HG03460 (cell line): Measurements from ENCODE around the gene SRPK3.
"Not testable (repeated sequence)": the region's sequence is repeated elsewhere in the genome, so short reads cannot be mapped to it uniquely, and the experiment has no call there.

ENCODE experiments used
- ATAC-seq: cut with Tn5 transposase; IDR thresholded peaks from one replicate; pipeline ENCODE4 v1.9.1; 2021; ENCODE audit not compliant: unreplicated experiment

SRPK3 gene

GRCh38 chrX:153744210-153745066, 36.4 kb upstream of the SRPK3 start:
- no peak for ATAC-seq

- ATAC-seq = not testable (repeated sequence)
These were observed 35.8 kb upstream of the SRPK3 start for GRCh38 chrX:153745067-153745433.

GRCh38 chrX:153746359-153746758, 34.5 kb upstream of the SRPK3 start:
- ATAC-seq = no peak

GRCh38 chrX:153746991-153747390, 33.9 kb upstream of the SRPK3 start:
- ATAC-seq = not testable (repeated sequence)

GRCh38 chrX:153749017-153749416, 31.8 kb upstream of the SRPK3 start:
- not testable (repeated sequence) for ATAC-seq

GRCh38 chrX:153750127-153750774, 30.6 kb upstream of the SRPK3 start:
- no peak for ATAC-seq

GRCh38 chrX:153755136-153755535, 25.7 kb upstream of the SRPK3 start:
- ATAC-seq = no peak

GRCh38 chrX:153761863-153762262, 19.0 kb upstream of the SRPK3 start:
- ATAC-seq = no peak

- ATAC-seq = no peak
These were observed 18.1 kb upstream of the SRPK3 start for GRCh38 chrX:153762626-153763173.

GRCh38 chrX:153763298-153763932, 17.4 kb upstream of the SRPK3 start:
- no peak for ATAC-seq

GRCh38 chrX:153763989-153764755, 16.7 kb upstream of the SRPK3 start, which contains the start of gene PLXNB3:
TSS of gene PLXNB3 (plus strand) at chrX:153764249. CDS start at chrX:153765536, 1,287 bp downstream.
- no peak for ATAC-seq

- ATAC-seq = no peak
These were observed 16.1 kb upstream of the SRPK3 start for GRCh38 chrX:153764786-153765137.

GRCh38 chrX:153765138-153766079, 15.4 kb upstream of the SRPK3 start:
- ATAC-seq = no peak

- no peak for ATAC-seq
These were observed 14.6 kb upstream of the SRPK3 start for GRCh38 chrX:153766098-153766817.

GRCh38 chrX:153766871-153767673, 13.8 kb upstream of the SRPK3 start:
- ATAC-seq = no peak

- ATAC-seq = no peak
These were observed 13.2 kb upstream of the SRPK3 start for GRCh38 chrX:153767674-153768055.

- ATAC-seq = no peak
These were observed 12.3 kb upstream of the SRPK3 start for GRCh38 chrX:153768311-153769157.
